ENCODE measurements around the gene EXOC1.

GRCh38 chr4:55868581-55869090, 15.2 kb downstream of the EXOC1 start:
- TF ChIP-seq CEBPB (IDR thresholded peaks at IDR 0.05; ENCODE audit: low read depth, low read length) (no peak), CTCF (conservative IDR thresholded peaks at IDR 0.05; ENCODE audit: low read depth, low read length) (no peak), FOS (IDR thresholded peaks at IDR 0.05; ENCODE audit: low read depth, low read length) (no peak), POLR2A (IDR thresholded peaks at IDR 0.05; ENCODE audit: low read depth, low read length) (no peak), NFE2L2 (IDR thresholded peaks at IDR 0.05; ENCODE audit: low read depth, low read length) (no peak)
